ENCODE measurements around the gene PFKFB4.

Gene PFKFB4

GRCh38 chr3:48505146-48505545 lies 51.5 kb downstream of the PFKFB4 start:
- H3K27me3 ChIP-seq (ENCODE audit: insufficient read depth, poor library complexity, severe bottlenecking): peaks cover 2% of the 10 kb centered on the region
- H3K27ac ChIP-seq (replicated peaks): no peak overlapping the region
- no peak for DNase-seq (ENCODE audit: low read depth in 1 of 2, low spot score in 1 of 2)

GRCh38 chr3:48504051-48504946 lies 52.3 kb downstream of the PFKFB4 start, which contains the start of gene SHISA5:
Gene SHISA5 (minus strand): TSS chr3:48504174. CDS start chr3:48504094, 80 bp downstream.
- TF ChIP-seq SPI1 (IDR thresholded peaks at IDR 0.05; ENCODE audit: borderline replicate concordance, low read depth) (no peak), CTCF (IDR thresholded peaks at IDR 0.05; ENCODE audit: insufficient read depth, low read length) (no peak), GABPA (IDR thresholded peaks at IDR 0.05; ENCODE audit: low read depth) (no peak), POLR2AphosphoS5 (IDR thresholded peaks at IDR 0.05; ENCODE audit: low read depth) (no peak), REST (IDR thresholded peaks at IDR 0.05; ENCODE audit: insufficient replicate concordance, low read depth) (no peak)
- Histone ChIP-seq H3K27me3 (ENCODE audit: insufficient read depth, poor library complexity, severe bottlenecking) (peaks cover 2% of the 10 kb centered on the region), H3K27ac (replicated peaks) (no peak within 1 kb of the TSS), H3K4me3 (replicated peaks; ENCODE audit: insufficient read depth, low read length) (peak within 1 kb of the TSS; percentile 47)
- DNase-seq (ENCODE audit: low read depth in 1 of 2, low spot score in 1 of 2): peak; percentile 14 to 68

More at GRCh38 chr3:48505146-48505545, 51.5 kb downstream of the PFKFB4 start:
- H3K4me3 ChIP-seq (replicated peaks; ENCODE audit: insufficient read depth, low read length): no peak overlapping the region
- TF ChIP-seq SPI1 (IDR thresholded peaks at IDR 0.05; ENCODE audit: borderline replicate concordance, low read depth): no peak
- no peak for TF ChIP-seq POLR2AphosphoS5 (IDR thresholded peaks at IDR 0.05; ENCODE audit: low read depth)
- TF ChIP-seq GABPA (IDR thresholded peaks at IDR 0.05; ENCODE audit: low read depth): no peak
- TF ChIP-seq REST (IDR thresholded peaks at IDR 0.05; ENCODE audit: insufficient replicate concordance, low read depth): no peak
- no peak for TF ChIP-seq CTCF (IDR thresholded peaks at IDR 0.05; ENCODE audit: insufficient read depth, low read length)

GRCh38 chr3:48503401-48504050 lies 53.1 kb downstream of the PFKFB4 start:
- Histone ChIP-seq H3K27me3 (ENCODE audit: insufficient read depth, poor library complexity, severe bottlenecking) (peaks cover 2% of the 10 kb centered on the region), H3K4me3 (replicated peaks; ENCODE audit: insufficient read depth, low read length) (peak overlapping the region; percentile 47), H3K27ac (replicated peaks) (no peak overlapping the region)
- no peak for DNase-seq (ENCODE audit: low read depth in 1 of 2, low spot score in 1 of 2)
- no peak for TF ChIP-seq REST (IDR thresholded peaks at IDR 0.05; ENCODE audit: insufficient replicate concordance, low read depth)
- TF ChIP-seq SPI1 (IDR thresholded peaks at IDR 0.05; ENCODE audit: borderline replicate concordance, low read depth): no peak
- TF ChIP-seq GABPA (IDR thresholded peaks at IDR 0.05; ENCODE audit: low read depth): no peak
